ENCODE measurements around the gene AK4.

- TF ChIP-seq CTCF (IDR thresholded peaks at IDR 0.05): no peak
- TF ChIP-seq POLR2A (IDR thresholded peaks at IDR 0.05): no peak
Observed at GRCh38 chr1:65269612-65270011, 121.6 kb downstream of the AK4 start.

All from lower leg skin (tissue), 3 donors.